Measurements from ENCODE around the gene TP63.
A peak's percentile ranks its signal among the peaks of the same experiment; 100 is the strongest.

DNA sequence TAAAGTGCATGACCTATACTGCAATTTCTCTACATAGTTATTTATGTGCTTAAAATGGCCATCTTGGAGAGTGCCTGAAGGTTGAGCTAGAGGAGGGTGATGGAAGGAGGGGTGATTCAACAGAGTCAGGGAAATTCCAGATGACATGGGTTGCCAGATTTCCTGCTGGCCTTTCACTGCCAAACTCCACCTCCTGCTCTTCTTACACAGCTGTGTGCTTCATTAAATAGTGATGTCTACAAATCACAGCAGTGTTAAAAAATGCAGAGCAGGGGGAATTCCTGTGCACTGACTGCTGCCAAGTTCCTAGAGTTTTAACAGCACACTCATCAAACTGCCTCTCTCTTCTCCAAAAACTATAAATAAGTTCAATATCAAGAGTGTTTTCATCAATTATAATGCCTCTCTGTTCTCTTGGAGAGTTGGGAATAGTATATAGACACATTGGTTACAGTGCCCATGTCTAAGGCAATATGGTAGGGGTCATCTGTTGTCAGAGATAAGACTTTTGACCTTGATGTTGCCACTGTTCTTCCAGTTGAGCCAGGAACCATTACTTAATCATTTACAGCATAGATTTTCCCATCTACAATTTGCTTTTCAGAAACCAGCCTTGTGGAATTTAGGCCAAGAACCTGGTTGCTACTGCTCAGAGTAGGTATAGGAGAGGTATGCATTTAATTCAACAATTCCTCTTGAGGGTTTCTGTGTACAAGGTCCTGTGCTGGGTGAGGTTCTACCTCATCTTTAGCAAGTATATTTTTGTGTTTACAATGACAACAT, 79.6 kb downstream of the TP63 start:
- TF ChIP-seq, protein P1, sequence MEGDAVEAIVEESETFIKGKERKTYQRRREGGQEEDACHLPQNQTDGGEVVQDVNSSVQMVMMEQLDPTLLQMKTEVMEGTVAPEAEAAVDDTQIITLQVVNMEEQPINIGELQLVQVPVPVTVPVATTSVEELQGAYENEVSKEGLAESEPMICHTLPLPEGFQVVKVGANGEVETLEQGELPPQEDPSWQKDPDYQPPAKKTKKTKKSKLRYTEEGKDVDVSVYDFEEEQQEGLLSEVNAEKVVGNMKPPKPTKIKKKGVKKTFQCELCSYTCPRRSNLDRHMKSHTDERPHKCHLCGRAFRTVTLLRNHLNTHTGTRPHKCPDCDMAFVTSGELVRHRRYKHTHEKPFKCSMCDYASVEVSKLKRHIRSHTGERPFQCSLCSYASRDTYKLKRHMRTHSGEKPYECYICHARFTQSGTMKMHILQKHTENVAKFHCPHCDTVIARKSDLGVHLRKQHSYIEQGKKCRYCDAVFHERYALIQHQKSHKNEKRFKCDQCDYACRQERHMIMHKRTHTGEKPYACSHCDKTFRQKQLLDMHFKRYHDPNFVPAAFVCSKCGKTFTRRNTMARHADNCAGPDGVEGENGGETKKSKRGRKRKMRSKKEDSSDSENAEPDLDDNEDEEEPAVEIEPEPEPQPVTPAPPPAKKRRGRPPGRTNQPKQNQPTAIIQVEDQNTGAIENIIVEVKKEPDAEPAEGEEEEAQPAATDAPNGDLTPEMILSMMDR (IDR thresholded peaks at IDR 0.05; ENCODE audit: extremely low read depth in 1 of 2, insufficient read depth in 1 of 2, low read depth in 1 of 2, low read length in 2 of 2): no peak
- TF ChIP-seq EZH2 (IDR thresholded peaks at IDR 0.05; ENCODE audit: borderline replicate concordance, low read depth, low read length, severe bottlenecking): no peak
- TF ChIP-seq POLR2AphosphoS5 (IDR thresholded peaks at IDR 0.05; ENCODE audit: insufficient read depth, low read depth, low read length): peak; percentile 42
- no peak for TF ChIP-seq POLR2A (IDR thresholded peaks at IDR 0.05; ENCODE audit: low read depth, low read length)
- TF ChIP-seq, protein P2, sequence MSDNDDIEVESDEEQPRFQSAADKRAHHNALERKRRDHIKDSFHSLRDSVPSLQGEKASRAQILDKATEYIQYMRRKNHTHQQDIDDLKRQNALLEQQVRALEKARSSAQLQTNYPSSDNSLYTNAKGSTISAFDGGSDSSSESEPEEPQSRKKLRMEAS (IDR thresholded peaks at IDR 0.05; ENCODE audit: insufficient read depth, insufficient read length): no peak
- peak; percentile 75 for TF ChIP-seq FOS (IDR thresholded peaks at IDR 0.05; ENCODE audit: borderline replicate concordance, insufficient read depth, low read length)
- no peak for TF ChIP-seq GATA2 (IDR thresholded peaks at IDR 0.05; ENCODE audit: insufficient read depth, insufficient read length, low read depth, low read length)

Measured in endothelial cell of umbilical vein (primary cell).